LoVo (cell line): ENCODE data around the gene ZHX3.

ENCODE experiments used
- DNase-seq: peaks from one replicate; pipeline ENCODE4 v3.0.0-alpha.2; 2016; ENCODE audit warnings: low spot score

Gene ZHX3

GRCh38 chr20:41352666-41353065 is 35.1 kb upstream of the ZHX3 start:
- DNase-seq = no peak

GRCh38 chr20:41352106-41352505 is 34.6 kb upstream of the ZHX3 start:
- no peak for DNase-seq

GRCh38 chr20:41350408-41350962 is 33.0 kb upstream of the ZHX3 start:
- no peak for DNase-seq

- no peak for DNase-seq
Measured at GRCh38 chr20:41349943-41350342, 32.4 kb upstream of the ZHX3 start.

- no peak for DNase-seq
Measured at GRCh38 chr20:41349266-41349665, 31.7 kb upstream of the ZHX3 start.

GRCh38 chr20:41348430-41349172 is 31.1 kb upstream of the ZHX3 start:
- DNase-seq = no peak

GRCh38 chr20:41347523-41348429 is 30.2 kb upstream of the ZHX3 start:
- no peak for DNase-seq

- DNase-seq = no peak
Measured at GRCh38 chr20:41345729-41346067, 28.2 kb upstream of the ZHX3 start.

- no peak for DNase-seq
Measured at GRCh38 chr20:41344938-41345728, 27.6 kb upstream of the ZHX3 start.

GRCh38 chr20:41344477-41344876 is 26.9 kb upstream of the ZHX3 start:
- DNase-seq = no peak

- DNase-seq = no peak
Measured at GRCh38 chr20:41342474-41343464, 25.2 kb upstream of the ZHX3 start.

GRCh38 chr20:41340327-41341055 is 23.0 kb upstream of the ZHX3 start, which contains the start of gene LPIN3:
LPIN3 (plus strand) TSS chr20:41340821; CDS start chr20:41345804, 4,983 bp downstream.
- DNase-seq = peak; percentile 96

GRCh38 chr20:41339957-41340326 is 22.4 kb upstream of the ZHX3 start:
- peak; percentile 89 for DNase-seq

GRCh38 chr20:41336711-41337492 is 19.4 kb upstream of the ZHX3 start:
- DNase-seq = no peak

- DNase-seq = no peak
Measured at GRCh38 chr20:41335591-41335990, 18.1 kb upstream of the ZHX3 start.

GRCh38 chr20:41334443-41335421 is 17.2 kb upstream of the ZHX3 start:
- no peak for DNase-seq

- DNase-seq = no peak
Measured at GRCh38 chr20:41334036-41334435, 16.5 kb upstream of the ZHX3 start.

GRCh38 chr20:41331731-41332130 is 14.2 kb upstream of the ZHX3 start:
- DNase-seq = no peak
